Astrocyte of the cerebellum (primary cell): ENCODE results near the gene RPS6KA4.

ENCODE experiments used
- DNase-seq: peaks from one replicate; pipeline ENCODE4 v3.0.0-alpha.2; 2011; ENCODE audit warnings: low read depth
- H3K4me3 ChIP-seq: 2 replicates; pipeline ENCODE4 v1.5.1; 2011; ENCODE audit warnings: mild to moderate bottlenecking, low read depth, low read length, moderate library complexity
- CTCF ChIP-seq: IDR thresholded peaks from 2 replicates; pipeline ENCODE4 v1.5.1; 2012; ENCODE audit warnings: low read length, low read depth, moderate library complexity, mild to moderate bottlenecking; ENCODE audit errors: missing control alignments
- in situ Hi-C: cut with HindIII; loops from 2 replicates; pipeline ENCODE4 v1.10.0; 2017; ENCODE audit warnings: low sequenced_read_pairs

The RPS6KA4 gene

GRCh38 chr11:64338716-64339115, 20.2 kb upstream of the RPS6KA4 start:
- TF ChIP-seq CTCF: no peak
- no peak overlapping the region for H3K4me3 ChIP-seq
- no peak for DNase-seq
- in situ Hi-C loops: no loop called here

GRCh38 chr11:64339286-64339685, 19.7 kb upstream of the RPS6KA4 start:
- DNase-seq: no peak
- H3K4me3 ChIP-seq: no peak overlapping the region
- in situ Hi-C loops: no loop called here
- TF ChIP-seq CTCF: no peak

GRCh38 chr11:64339754-64340408, 19.1 kb upstream of the RPS6KA4 start, which contains the start of gene CCDC88B:
CCDC88B (plus strand) TSS chr11:64340204; CDS start chr11:64340267, 63 bp downstream.
- no peak for TF ChIP-seq CTCF
- DNase-seq: no peak
- H3K4me3 ChIP-seq: no peak within 1 kb of the TSS
- in situ Hi-C loops: no loop called here

GRCh38 chr11:64340671-64341335, 18.2 kb upstream of the RPS6KA4 start:
- DNase-seq: no peak
- in situ Hi-C loops: no loop called here
- H3K4me3 ChIP-seq: no peak overlapping the region
- peak; percentile 11 for TF ChIP-seq CTCF

GRCh38 chr11:64341429-64341828, 17.5 kb upstream of the RPS6KA4 start:
- in situ Hi-C loops: no loop called here
- DNase-seq: no peak
- TF ChIP-seq CTCF: no peak
- H3K4me3 ChIP-seq: no peak overlapping the region

GRCh38 chr11:64341851-64342791, 16.8 kb upstream of the RPS6KA4 start:
- peak; percentile 47 for TF ChIP-seq CTCF
- peak; percentile 33 for DNase-seq
- in situ Hi-C loops: no loop called here
- peak overlapping the region; percentile 24 for H3K4me3 ChIP-seq
